HG02885 (cell line): ENCODE measurements around the gene POLR1B.

Experiments
- ATAC-seq: cut with Tn5 transposase; IDR thresholded peaks from one replicate; pipeline ENCODE4 v1.9.1; 2021; ENCODE audit warnings: mild to moderate bottlenecking; ENCODE audit not compliant: unreplicated experiment, poor library complexity

POLR1B gene

GRCh38 chr2:112626604-112627059, 84.4 kb downstream of the POLR1B start:
- peak; percentile 61 for ATAC-seq
